T-helper 22 cell (primary cell): ENCODE measurements around the gene MDM2.

ENCODE experiments used
- DNase-seq: peaks from one replicate; pipeline ENCODE4 v3.0.0-alpha.2; 2020; ENCODE audit warnings: low read depth

The MDM2 gene

GRCh38 chr12:68878846-68879245 lies 70.9 kb downstream of the MDM2 start:
- DNase-seq: no peak

GRCh38 chr12:68880660-68881325 lies 72.8 kb downstream of the MDM2 start:
- no peak for DNase-seq

GRCh38 chr12:68882251-68882964 lies 74.4 kb downstream of the MDM2 start:
- DNase-seq: no peak

- DNase-seq: no peak
Measured at GRCh38 chr12:68883151-68883550, 75.2 kb downstream of the MDM2 start.

- no peak for DNase-seq
Measured at GRCh38 chr12:68884251-68884650, 76.3 kb downstream of the MDM2 start.

GRCh38 chr12:68885381-68885780 lies 77.4 kb downstream of the MDM2 start:
- DNase-seq: no peak

- no peak for DNase-seq
Measured at GRCh38 chr12:68886636-68887572, 78.9 kb downstream of the MDM2 start.

- no peak for DNase-seq
Measured at GRCh38 chr12:68887641-68888040, 79.7 kb downstream of the MDM2 start.

- DNase-seq: no peak
Measured at GRCh38 chr12:68888243-68888642, 80.3 kb downstream of the MDM2 start.

- DNase-seq: no peak
Measured at GRCh38 chr12:68890701-68891113, 82.7 kb downstream of the MDM2 start.

GRCh38 chr12:68891141-68891540 lies 83.2 kb downstream of the MDM2 start:
- no peak for DNase-seq

- DNase-seq: no peak
Measured at GRCh38 chr12:68893201-68893600, 85.2 kb downstream of the MDM2 start.

GRCh38 chr12:68893741-68894140 lies 85.8 kb downstream of the MDM2 start:
- DNase-seq: no peak

GRCh38 chr12:68894276-68894855 lies 86.4 kb downstream of the MDM2 start:
- DNase-seq: no peak

- no peak for DNase-seq
Measured at GRCh38 chr12:68896881-68897540, 89.0 kb downstream of the MDM2 start.

- no peak for DNase-seq
Measured at GRCh38 chr12:68899251-68899771, 91.3 kb downstream of the MDM2 start.

GRCh38 chr12:68900241-68900640 lies 92.3 kb downstream of the MDM2 start:
- no peak for DNase-seq
